HEK293 (cell line): ENCODE results near the gene CA10.

Experiments
- ATF2 ChIP-seq: fragments of 450-650 bp; formaldehyde crosslinking; IDR thresholded peaks from 2 replicates; pipeline ENCODE4 v1.5.1; 2016; ENCODE audit warnings: missing biosample characterization, missing genetic modification characterization, low read depth
- CTCF ChIP-seq: fragments of 450-650 bp; formaldehyde crosslinking; IDR thresholded peaks from 2 replicates; pipeline ENCODE4 v1.5.1; 2016; ENCODE audit warnings: missing biosample characterization, missing genetic modification characterization
- TCF7L2 ChIP-seq: IDR thresholded peaks from 2 replicates; pipeline ENCODE4 v1.6.1; 2011; ENCODE audit warnings: low read depth, mild to moderate bottlenecking, inconsistent platforms, low read length, moderate library complexity, borderline replicate concordance
- ZBTB48 ChIP-seq: fragments of 450-650 bp; formaldehyde crosslinking; IDR thresholded peaks from 2 replicates; pipeline ENCODE4 v1.5.1; 2016; ENCODE audit warnings: missing biosample characterization, missing genetic modification characterization
- ZBTB7A ChIP-seq: fragments of 450-650 bp; formaldehyde crosslinking; IDR thresholded peaks from 2 replicates; pipeline ENCODE4 v1.5.1; 2016; ENCODE audit warnings: low read depth, missing biosample characterization, missing genetic modification characterization
- ZNF10 ChIP-seq: fragments of 450-650 bp; formaldehyde crosslinking; IDR thresholded peaks from 2 replicates; pipeline ENCODE4 v1.5.1; 2017; ENCODE audit warnings: missing biosample characterization, missing genetic modification characterization
- ZNF239 ChIP-seq: fragments of 450-650 bp; formaldehyde crosslinking; IDR thresholded peaks from 2 replicates; pipeline ENCODE4 v1.5.1; 2016; ENCODE audit warnings: missing biosample characterization, missing genetic modification characterization
- ZNF518A ChIP-seq: fragments of 450-650 bp; formaldehyde crosslinking; conservative IDR thresholded peaks from 2 replicates; pipeline ENCODE4 v1.5.1; 2016; ENCODE audit warnings: low read depth, missing biosample characterization, missing genetic modification characterization
- ZNF704 ChIP-seq: fragments of 450-650 bp; formaldehyde crosslinking; IDR thresholded peaks from 2 replicates; pipeline ENCODE4 v1.5.1; 2016; ENCODE audit warnings: missing biosample characterization, missing genetic modification characterization
- ZSCAN23 ChIP-seq: fragments of 450-650 bp; formaldehyde crosslinking; IDR thresholded peaks from 2 replicates; pipeline ENCODE4 v1.5.1; 2016; ENCODE audit warnings: missing biosample characterization, missing genetic modification characterization

- TF ChIP-seq ZNF704 (tag by site-specific recombination) (no peak), ZBTB48 (no peak), CTCF (no peak), ZNF10 (tag by site-specific recombination) (no peak), ZBTB7A (tag by site-specific recombination) (no peak), ATF2 (no peak), ZNF239 (tag by site-specific recombination) (no peak), ZSCAN23 (tag by site-specific recombination) (no peak), TCF7L2 (no peak), ZNF518A (tag by site-specific recombination) (no peak)
Observed at GRCh38 chr17:52071712-52072111, 86.8 kb downstream of the CA10 start.
